Testis (tissue), 3 donors: Measurements from ENCODE around the gene SKA3. TPM values are rescaled to one million over a fixed set of nuclear protein-coding genes. Genes with fewer than 3 reads are reported as not detected.
"Not testable (repeated sequence)": the region's sequence is repeated elsewhere in the genome, so short reads cannot be mapped to it uniquely, and the experiment has no call there.

Experiments used
- DNase-seq: peaks from one replicate; pipeline ENCODE4 v3.0.0-alpha.2; 2019
- H3K27ac ChIP-seq, 2 donors: fragments of 200-600 bp; sonication (generic); one replicate each; pipeline ENCODE4 v1.5.1; 2019
- H3K27me3 ChIP-seq: fragments of 200-600 bp; sonication (generic); one replicate; pipeline ENCODE4 v1.5.1; 2019
- H3K36me3 ChIP-seq: fragments of 200-600 bp; sonication (generic); one replicate; pipeline ENCODE4 v1.5.1; 2017; ENCODE audit warnings: low read depth; ENCODE audit errors: missing control alignments
- H3K4me1 ChIP-seq: fragments of 200-600 bp; sonication (generic); one replicate; pipeline ENCODE4 v1.5.1; 2019
- H3K4me3 ChIP-seq, 2 donors: fragments of 200-600 bp; sonication (generic); one replicate each; pipeline ENCODE4 v1.5.1; 2017 to 2019
- H3K9me3 ChIP-seq: fragments of 200-600 bp; sonication (generic); one replicate; pipeline ENCODE4 v1.5.1; 2017
- CTCF ChIP-seq, 3 experiments: fragments of 450-650 bp in 2 of 3; fragments of 200-600 bp in 1 of 3; sonication (generic) in 1 of 3; IDR thresholded peaks; one replicate each; pipeline ENCODE4 v1.5.1; 2016 to 2019; ENCODE audit warnings: antibody characterized with exemption in 3 of 3, mild to moderate bottlenecking in 2 of 3, moderate library complexity in 1 of 3
- POLR2A ChIP-seq: fragments of 450-650 bp; IDR thresholded peaks from one replicate; pipeline ENCODE4 v1.6.1; 2017; ENCODE audit warnings: antibody characterized with exemption, mild to moderate bottlenecking, moderate library complexity
- WGBS, 2 donors: methylation state at CpG; one replicate each; pipeline ENCODE4 v1.1.5; 2018; 5-methylcytosine and 5-hydroxymethylcytosine counted together
- intact Hi-C: fragments of 100-400 bp; cut with DNase I; formaldehyde crosslinking; loops from one replicate; pipeline ENCODE4 v1.15.1; 2023; ENCODE audit warnings: low total_unique reads
- polyA plus RNA-seq: library from polyadenylated mRNA; stranded (reverse); fragments of 350-450 nt; fragmentation: Illumina TruSeq; extraction: RNeasy Lipid Tissue Mini Kit (QIAGEN cat#74804); gene quantifications from one replicate; pipeline ENCODE4 v1.2.3, GENCODE V29; 2014; ENCODE audit warnings: low read depth, low replicate concordance; ENCODE audit not compliant: insufficient read depth
- total RNA-seq, 2 donors: library from RNA; depleted of rRNA; stranded (reverse); fragments of >200 nt; gene quantifications; one replicate each; pipeline ENCODE4 v1.2.3, GENCODE V29; 2016

Gene SKA3
- total and polyA plus RNA-seq, 3 donors from 2014 or later = 8.1 to 11.7 (median 8.7) TPM

- no peaks in the 10 kb centered on the region for H3K4me1 ChIP-seq
- H3K4me3 ChIP-seq = no peak overlapping the region
- 69 to 70% methylated on average over 7 of the region's 7 CpGs for WGBS, 2 donors
- no peaks in the 10 kb centered on the region for H3K36me3 ChIP-seq
- no peak overlapping the region for H3K27ac ChIP-seq
- no peak for DNase-seq
- intact Hi-C loops = no loop called here
- H3K9me3 ChIP-seq = no peaks in the 10 kb centered on the region
- no peaks in the 10 kb centered on the region for H3K27me3 ChIP-seq
- TF ChIP-seq CTCF (IDR thresholded peaks at IDR 0.05) = no peak
- TF ChIP-seq POLR2A = no peak
Observed at GRCh38 chr13:21218351-21219035, 42.1 kb upstream of the SKA3 start.

GRCh38 chr13:21216332-21216731 lies 40.0 kb upstream of the SKA3 start:
- H3K9me3 ChIP-seq = no peaks in the 10 kb centered on the region
- no peak overlapping the region for H3K27ac ChIP-seq
- no peaks in the 10 kb centered on the region for H3K4me1 ChIP-seq
- no peaks in the 10 kb centered on the region for H3K27me3 ChIP-seq
- intact Hi-C loops = no loop called here
- no peak for DNase-seq
- no peaks in the 10 kb centered on the region for H3K36me3 ChIP-seq
- no peak for TF ChIP-seq CTCF (IDR thresholded peaks at IDR 0.05)
- TF ChIP-seq POLR2A = no peak
- no peak overlapping the region for H3K4me3 ChIP-seq
- WGBS, 2 donors = 16 to 19% methylated on average over 13 of the region's 13 CpGs

- H3K4me3 ChIP-seq, H3K9me3 ChIP-seq, H3K27me3 ChIP-seq, DNase-seq, H3K36me3 ChIP-seq, H3K27ac ChIP-seq, intact Hi-C loops, H3K4me1 ChIP-seq: not testable (repeated sequence)
- WGBS, 2 donors = 66 to 78% methylated on average over 6 of the region's 6 CpGs
Observed at GRCh38 chr13:21215419-21215818, 39.1 kb upstream of the SKA3 start.

- Histone ChIP-seq H3K4me1 (no peaks in the 10 kb centered on the region), H3K9me3 (no peaks in the 10 kb centered on the region), H3K27ac (no peak overlapping the region), H3K4me3 (no peak overlapping the region), H3K36me3 (no peaks in the 10 kb centered on the region), H3K27me3 (no peaks in the 10 kb centered on the region)
- no peak for DNase-seq
- no peak for TF ChIP-seq CTCF (IDR thresholded peaks at IDR 0.05)
- intact Hi-C loops = no loop called here
- WGBS, 2 donors = 92% methylated on average over 7 of the region's 7 CpGs
Observed at GRCh38 chr13:21212138-21212775, 35.9 kb upstream of the SKA3 start.

GRCh38 chr13:21208652-21209154 lies 32.4 kb upstream of the SKA3 start:
- no peaks in the 10 kb centered on the region for H3K36me3 ChIP-seq
- no peaks in the 10 kb centered on the region for H3K27me3 ChIP-seq
- no peak overlapping the region for H3K4me3 ChIP-seq
- 80% methylated on average over 3 of the region's 3 CpGs for WGBS, 2 donors
- H3K4me1 ChIP-seq = no peaks in the 10 kb centered on the region
- H3K9me3 ChIP-seq = no peaks in the 10 kb centered on the region
- intact Hi-C loops = no loop called here
- TF ChIP-seq CTCF (IDR thresholded peaks at IDR 0.05) = no peak
- TF ChIP-seq POLR2A = no peak
- no peak overlapping the region for H3K27ac ChIP-seq
- no peak for DNase-seq
